ENCODE data around the gene MAP2K1. TPM values are rescaled to one million over a fixed set of nuclear protein-coding genes. Genes with fewer than 3 reads are reported as not detected.

The MAP2K1 gene
- total and polyA plus RNA-seq, 2 of the 4 experiments (the other 2 are of a cell fraction) = 34.7 to 37.8 TPM

GRCh38 chr15:66505430-66505811 lies 118.7 kb downstream of the MAP2K1 start:
- peak overlapping the region; percentile 97 for H2BK5ac ChIP-seq (ENCODE audit: low read depth, low read length, poor library complexity, severe bottlenecking)
- intact Hi-C loops (cut with micrococcal nuclease) (loop anchor here (10.0 kb wide), 1 partner anchor 199 kb away; the partner anchor contains the start of gene SMAD6), in situ Hi-C loops (cut with MboI; ENCODE audit: low sequenced_read_pairs) (no loop called here), dilution Hi-C loops (cut with HindIII; ENCODE audit: low sequenced_read_pairs, unreplicated experiment) (no loop called here)
- peak overlapping the region; percentile 95 for H3K27ac ChIP-seq (ENCODE audit: insufficient read depth, low read length)
- TF ChIP-seq RCOR1 (IDR thresholded peaks at IDR 0.05; ENCODE audit: insufficient replicate concordance, low read length) = no peak
- no peak for TF ChIP-seq NFE2L2 (IDR thresholded peaks at IDR 0.05; ENCODE audit: low read depth, low read length)
- TF ChIP-seq MXI1 (IDR thresholded peaks at IDR 0.05; ENCODE audit: borderline replicate concordance, low read depth, low read length) = no peak
- no peak for TF ChIP-seq RAD21 (IDR thresholded peaks at IDR 0.05; ENCODE audit: low read length)
- TF ChIP-seq CTCF (conservative IDR thresholded peaks at IDR 0.05; ENCODE audit: low read depth, low read length) = no peak
- TF ChIP-seq SMC3 (IDR thresholded peaks at IDR 0.05; ENCODE audit: low read depth, low read length) = no peak
- no peak for TF ChIP-seq ELK1 (IDR thresholded peaks at IDR 0.05; ENCODE audit: borderline replicate concordance, low read depth, low read length)
- no peak for TF ChIP-seq RFX5 (IDR thresholded peaks at IDR 0.05; ENCODE audit: low read depth, low read length)
- peak overlapping the region; percentile 59 for H3K4me3 ChIP-seq (ENCODE audit: insufficient read depth, low read depth, low read length)
- H2AK9ac ChIP-seq (replicated peaks; ENCODE audit: low read depth, low read length, poor library complexity) = peak overlapping the region; percentile 93
- peak overlapping the region; percentile 97 for H2AFZ ChIP-seq (replicated peaks; ENCODE audit: low read length, poor library complexity)
- DNase-seq = peak; percentile 51
- H3K23ac ChIP-seq (ENCODE audit: low read depth, low read length) = peak overlapping the region; percentile 93
- peak overlapping the region; percentile 86 for H4K91ac ChIP-seq (ENCODE audit: insufficient read depth, low read depth, low read length)
- H3K9me1 ChIP-seq (ENCODE audit: insufficient read depth, low read length) = no peaks in the 10 kb centered on the region
- H3K14ac ChIP-seq (replicated peaks; ENCODE audit: low read depth, low read length) = peak overlapping the region; percentile 96
- TSS peak; percentile 73 for BruUV-seq (replicated peaks)
- WGBS, 2 experiments (ENCODE audit: extremely low coverage in 2 of 2, insufficient read length in 1 of 2) = no CpG with 5 or more reads among the region's 13 CpGs
- ATAC-seq (ENCODE audit: low read depth) = peak; percentile 28; the same call in 1 of the 2 replicates
- H3K9ac ChIP-seq (ENCODE audit: low read depth, low read length) = peak overlapping the region; percentile 94
- H2BK20ac ChIP-seq (ENCODE audit: low read depth, low read length) = no peak overlapping the region
- peak overlapping the region; percentile 76 to 91; a peak in 3 of 4 replicates for H4K8ac ChIP-seq (ENCODE audit: low read depth in 2 of 2, low read length in 2 of 2)
- peaks cover 18% of the 10 kb centered on the region for H3K36me3 ChIP-seq (ENCODE audit: control insufficient read depth, insufficient read depth, low read length)
- H3K4me2 ChIP-seq (ENCODE audit: low read depth, low read length) = peak overlapping the region; percentile 86
- peak overlapping the region; percentile 100 for H3K4ac ChIP-seq (ENCODE audit: low read depth, low read length)
- peaks cover 37% of the 10 kb centered on the region for H4K20me1 ChIP-seq (ENCODE audit: insufficient read depth, low read length)
- H3K79me1 ChIP-seq (ENCODE audit: low read depth in 1 of 2, low read length in 2 of 2) = peaks cover 15 to 37% of the 10 kb centered on the region in 2 experiments
- peaks cover 1% of the 10 kb centered on the region; the same call in 1 of the 2 replicates for H3K4me1 ChIP-seq (ENCODE audit: control insufficient read depth, insufficient read depth, low read length)
- peak overlapping the region; percentile 82; the same call in 1 of the 2 replicates for H2AK5ac ChIP-seq (ENCODE audit: low read depth, low read length)
- ChIA-PET CTCF (no interaction called here), POLR2A (ENCODE audit: unreplicated experiment) (interaction anchor here (0.6 kb wide), 3 partner anchors 19 to 553 kb away, joined by 3 read pairs; no protein-coding TSS in a partner anchor)
- H4K5ac ChIP-seq (ENCODE audit: low read depth, low read length) = peak overlapping the region; percentile 71
- no peak overlapping the region for H2BK15ac ChIP-seq (ENCODE audit: low read depth, low read length)
- H3K18ac ChIP-seq (ENCODE audit: low read depth, low read length) = no peak overlapping the region; the same call in 1 of the 2 replicates
- peak overlapping the region; percentile 49; the same call in 1 of the 2 replicates for H2BK120ac ChIP-seq (ENCODE audit: low read depth, low read length)
- H3K27me3 ChIP-seq (ENCODE audit: control insufficient read depth, insufficient read depth, low read length) = no peaks in the 10 kb centered on the region
- H3K9me3 ChIP-seq (ENCODE audit: control insufficient read depth, insufficient read depth, low read length) = no peaks in the 10 kb centered on the region
- peak overlapping the region; percentile 83 for H3K56ac ChIP-seq (ENCODE audit: extremely low read depth, insufficient read depth, low read length)

All from IMR-90 (cell line).